Renal cortical epithelial cell (primary cell): ENCODE measurements around the gene POU3F3. TPM values are rescaled to one million over a fixed set of nuclear protein-coding genes. Genes with fewer than 3 reads are reported as not detected.

Experiments
- DNase-seq: peaks from one replicate; pipeline ENCODE4 v3.0.0-alpha.2; 2011; ENCODE audit warnings: low read depth
- total RNA-seq: library from RNA; depleted of rRNA; stranded (reverse); fragments of >200 nt; gene quantifications from 2 replicates; pipeline ENCODE4 v1.2.3, GENCODE V29; 2014

POU3F3 gene
- total RNA-seq: 32.8 and 81.9 TPM in 2 replicates

DNA sequence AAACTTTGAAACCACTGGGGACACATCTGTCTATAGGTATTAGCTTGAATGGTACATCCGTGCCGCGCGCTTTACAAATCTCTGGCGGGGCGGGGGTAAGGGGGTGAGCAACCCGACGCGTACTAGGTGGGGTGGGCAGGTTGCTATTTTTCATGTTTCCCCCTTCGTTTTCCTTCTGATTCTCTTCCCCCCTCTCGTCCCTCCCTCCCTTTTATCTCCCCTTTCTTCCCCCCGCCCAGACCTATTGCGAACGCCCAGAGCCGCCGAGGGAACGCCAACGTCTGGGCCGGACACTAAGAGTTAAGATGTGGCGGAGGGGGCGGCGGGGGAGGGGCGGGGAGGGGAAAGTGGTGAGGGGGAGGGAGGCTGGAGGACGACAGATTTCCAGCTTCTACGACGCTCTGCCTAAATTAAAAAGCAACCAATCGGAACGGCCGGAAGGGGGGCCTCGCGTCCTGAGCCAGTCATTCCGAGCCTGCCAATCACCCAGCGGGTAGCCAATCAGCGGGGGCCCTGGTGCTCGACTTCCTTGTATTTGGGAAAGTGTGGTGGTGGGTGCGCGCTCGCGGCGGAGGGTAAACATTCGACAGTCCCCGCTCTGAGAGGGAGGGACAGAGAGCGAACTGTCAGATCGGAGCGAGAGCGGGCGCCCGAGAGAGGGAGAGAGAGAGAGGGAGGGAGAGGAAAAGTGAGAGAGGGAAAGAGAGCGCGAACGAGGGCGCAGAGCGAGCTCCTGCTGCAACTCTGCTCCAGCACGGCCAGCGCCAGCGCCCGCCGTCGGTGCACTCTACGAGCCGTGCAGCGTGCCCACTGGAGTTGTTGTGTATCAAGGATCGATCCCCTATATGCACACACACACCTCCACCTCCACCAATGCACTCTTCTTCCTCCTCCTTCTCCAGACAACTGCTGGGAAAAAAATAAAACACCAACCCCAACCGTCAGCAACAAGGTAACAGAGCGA lies at the start of gene POU3F3:
POU3F3 (plus strand) TSS at position 582 of the 964 bp plus-strand sequence. CDS start 1,396 bp downstream, outside the sequence.
- DNase-seq: peak; percentile 93

DNA sequence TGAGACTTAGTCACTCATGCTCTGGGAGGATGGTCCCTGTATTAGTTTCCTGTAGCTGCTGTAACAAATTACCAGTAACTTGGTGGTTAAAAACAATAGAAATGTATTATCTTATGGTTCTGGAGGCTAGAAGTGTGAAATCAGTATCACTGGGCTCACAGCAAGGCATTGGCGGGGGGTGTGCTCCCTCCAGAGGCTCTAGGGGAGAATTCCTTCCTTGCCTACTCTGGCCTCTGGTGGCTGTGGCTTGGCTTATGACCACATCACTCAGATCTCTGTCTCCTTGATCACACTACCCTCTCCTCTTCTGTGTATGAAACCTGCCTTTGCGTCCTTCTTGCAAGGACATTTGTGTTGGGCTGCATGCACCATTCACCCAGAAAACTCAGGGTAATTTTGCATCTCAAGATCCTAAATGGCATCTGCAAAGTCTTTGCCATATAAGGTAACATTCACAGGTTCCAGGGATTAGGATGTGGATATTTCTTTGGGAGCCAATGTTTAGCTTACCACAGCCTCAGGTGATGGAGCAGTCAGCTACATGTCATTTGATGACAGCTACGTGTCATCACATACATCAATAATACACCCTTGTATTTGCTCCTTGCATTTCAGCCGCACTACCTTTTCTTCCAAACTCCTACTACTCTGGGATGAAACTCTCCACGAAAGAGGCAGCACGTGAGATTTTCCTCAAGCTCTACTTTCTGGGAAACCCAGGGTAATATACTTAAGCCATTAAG lies 49.6 kb upstream of the POU3F3 start:
- DNase-seq: no peak

DNA sequence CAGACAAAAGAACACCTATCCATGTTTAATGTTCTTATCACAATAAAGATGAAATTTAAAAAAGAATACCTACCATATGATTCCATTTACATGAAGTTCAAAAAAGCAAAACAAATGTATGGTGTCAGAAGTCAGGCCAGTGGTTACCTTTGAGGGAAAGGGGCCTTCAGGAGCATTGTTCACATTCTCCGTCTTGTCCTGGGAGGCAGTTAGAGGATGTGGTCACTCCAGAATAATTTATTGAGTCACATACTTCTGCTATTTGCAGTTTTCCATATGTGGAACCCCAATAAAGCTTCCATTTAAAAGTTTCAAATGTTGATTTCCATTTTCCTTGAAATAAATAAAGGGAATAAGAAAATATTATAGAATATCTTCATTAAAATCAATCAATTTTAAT lies 41.6 kb upstream of the POU3F3 start:
- DNase-seq: peak; percentile 31

DNA sequence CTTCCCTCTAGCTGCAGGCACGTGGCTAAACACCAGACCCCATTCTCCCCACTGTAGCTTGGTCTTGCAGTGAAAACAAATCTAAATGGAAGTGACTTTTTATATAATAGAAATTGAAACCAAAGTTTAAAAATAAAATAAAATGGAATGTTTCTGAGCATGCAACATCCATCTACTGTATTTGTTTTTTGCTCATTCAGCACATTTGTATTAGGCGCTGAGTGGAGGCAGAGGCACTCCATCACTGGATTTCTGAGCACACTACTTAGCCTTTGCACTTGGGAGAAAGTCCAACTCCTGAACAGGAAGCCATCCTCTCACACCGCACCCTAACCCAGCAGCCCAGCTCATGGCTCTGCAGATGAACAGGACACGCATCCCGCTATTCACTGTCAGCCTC lies 37.8 kb upstream of the POU3F3 start:
- DNase-seq: no peak

DNA sequence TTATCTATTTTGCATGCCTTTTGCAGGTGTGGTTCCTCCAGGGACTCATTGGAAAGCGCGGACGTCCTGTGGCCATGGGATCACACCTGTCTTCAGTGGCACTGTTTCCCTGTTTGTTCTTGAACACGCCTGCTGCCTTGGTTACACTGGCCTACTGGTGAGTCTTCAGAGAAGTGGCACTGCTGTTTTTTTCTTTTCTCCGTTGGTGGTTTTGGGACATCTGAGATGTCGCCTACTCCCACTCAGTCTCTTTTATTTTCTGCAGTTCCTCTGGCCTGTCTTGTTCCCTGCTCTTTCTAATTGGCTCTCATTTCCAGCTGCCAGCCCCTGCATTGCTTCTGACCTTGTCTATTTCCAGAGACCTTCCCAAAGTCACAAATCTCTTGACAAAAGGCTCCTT lies 35.7 kb upstream of the POU3F3 start:
- no peak for DNase-seq

DNA sequence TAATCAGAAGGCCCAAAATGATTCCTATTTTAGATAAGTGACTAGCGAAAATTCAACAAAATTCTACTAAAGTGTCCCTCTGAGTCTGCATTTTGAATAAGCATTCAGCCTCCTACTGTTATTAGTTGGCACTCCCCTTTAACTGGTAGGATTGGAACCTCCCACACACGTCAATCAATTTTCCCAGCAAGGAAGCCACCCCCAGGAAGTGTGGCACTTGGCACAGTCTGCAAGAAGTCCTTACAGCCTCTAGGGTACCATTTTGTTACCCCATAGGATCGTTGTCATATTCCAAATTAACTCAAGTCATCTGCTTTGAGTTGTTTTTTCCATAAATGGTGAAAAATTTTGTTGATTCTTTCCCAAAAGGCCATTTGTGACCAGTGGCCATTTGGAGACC lies 33.8 kb upstream of the POU3F3 start:
- DNase-seq: no peak

DNA sequence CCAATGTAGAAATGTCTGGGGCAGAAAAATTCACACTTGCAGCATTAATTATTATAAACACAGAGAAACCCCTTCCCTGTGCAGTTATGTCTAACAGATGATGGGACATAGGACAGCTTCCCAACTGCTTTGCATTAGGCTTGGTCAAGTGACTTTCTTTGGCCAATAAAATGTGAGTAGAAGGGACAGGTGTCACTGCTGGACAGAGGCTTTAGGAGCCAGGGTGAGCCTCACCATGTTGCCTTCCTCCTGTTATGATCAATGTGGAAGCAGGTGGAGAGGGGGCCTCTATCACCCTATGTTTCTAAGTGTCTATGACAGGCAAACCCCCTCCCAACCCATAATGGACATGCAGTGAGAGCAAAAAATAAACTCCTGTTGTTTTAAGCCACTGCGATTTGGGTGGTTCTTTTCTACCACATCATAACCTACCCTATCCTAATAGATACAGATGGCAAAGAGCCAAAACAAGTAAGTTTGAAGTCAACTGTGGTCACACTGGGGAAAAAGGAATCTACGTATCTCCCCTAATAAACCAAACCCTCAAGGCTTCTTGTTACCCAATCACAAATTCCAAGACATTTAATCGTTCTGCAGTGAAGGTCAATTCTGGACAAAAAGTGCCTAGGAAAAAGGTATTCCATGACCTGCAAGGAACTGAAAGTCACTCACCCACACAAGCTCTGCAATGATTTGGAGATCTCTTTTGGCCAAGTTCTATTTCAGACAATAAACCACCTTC lies 28.6 kb upstream of the POU3F3 start:
- peak; percentile 95 for DNase-seq

DNA sequence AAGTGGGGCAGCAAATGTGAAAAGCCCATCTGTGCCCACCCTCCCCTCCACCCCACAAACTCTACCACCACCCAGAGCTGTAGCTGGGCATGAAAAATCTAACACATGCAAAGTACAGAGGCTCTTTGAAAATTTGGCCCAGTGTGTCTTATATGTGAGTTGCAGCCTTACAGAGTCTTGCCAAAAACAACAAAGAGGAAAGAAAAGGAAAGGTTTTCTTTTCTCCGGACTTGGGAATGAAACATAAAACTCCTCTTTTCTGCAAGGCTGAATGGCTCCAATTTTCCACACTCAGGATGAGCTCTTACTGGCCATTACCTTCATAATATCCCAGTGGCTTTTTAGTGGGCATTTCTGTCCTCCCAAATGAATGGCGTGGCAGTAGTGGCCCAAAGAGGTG lies 27.9 kb upstream of the POU3F3 start:
- peak; percentile 55 for DNase-seq

DNA sequence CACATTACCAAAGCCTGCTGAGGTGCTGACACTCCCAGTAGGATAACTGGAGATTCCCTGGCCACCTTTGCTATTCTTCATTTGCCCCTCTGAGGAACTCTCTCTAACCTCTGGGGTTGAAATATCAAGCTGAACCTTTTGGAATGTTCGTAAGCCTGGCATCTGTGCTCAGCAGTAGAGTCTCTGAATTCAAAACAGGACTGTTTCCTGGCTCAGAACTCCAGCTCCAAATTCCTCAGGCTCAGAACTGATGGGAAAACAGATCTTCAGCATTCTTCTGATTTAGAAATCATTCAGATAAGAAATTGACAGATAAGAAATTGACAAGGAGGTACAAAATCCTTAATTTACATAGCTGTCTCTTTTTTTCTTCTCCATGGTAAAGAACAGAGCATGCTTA lies 22.2 kb upstream of the POU3F3 start:
- no peak for DNase-seq

DNA sequence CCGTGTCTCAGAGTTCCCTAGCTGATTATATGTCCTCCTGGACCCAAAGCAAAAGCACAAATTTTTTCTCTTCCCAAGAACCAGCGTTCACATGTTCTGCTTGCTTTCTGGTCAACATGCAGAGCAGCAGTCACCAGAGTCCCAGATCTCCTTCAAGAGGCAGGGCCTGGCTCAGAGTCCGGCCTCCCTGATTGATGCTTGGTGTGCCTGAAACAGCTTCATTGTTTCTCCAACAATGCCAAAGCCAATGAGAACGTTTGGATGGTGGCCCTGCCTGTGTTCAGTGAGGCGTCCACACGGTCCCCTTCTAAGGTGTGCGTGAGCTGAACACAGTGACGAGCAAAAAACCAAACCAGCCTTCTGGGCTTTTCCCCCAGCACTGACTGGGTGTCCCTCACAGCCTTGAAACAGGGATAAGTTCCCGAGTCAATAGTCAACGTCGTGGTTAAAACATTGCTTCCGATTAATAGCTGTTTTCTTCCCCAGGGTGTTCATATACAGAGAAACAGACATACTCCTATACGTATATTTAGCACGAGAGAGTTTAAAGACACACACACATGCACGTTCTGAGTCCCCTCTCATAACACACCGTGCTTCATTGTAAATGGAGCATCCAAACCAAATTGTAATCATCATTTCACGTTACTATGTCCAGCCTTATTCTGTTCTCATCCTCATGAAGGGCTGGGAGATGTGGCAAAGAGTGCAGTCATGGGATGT lies 19.3 kb upstream of the POU3F3 start:
- no peak for DNase-seq

DNA sequence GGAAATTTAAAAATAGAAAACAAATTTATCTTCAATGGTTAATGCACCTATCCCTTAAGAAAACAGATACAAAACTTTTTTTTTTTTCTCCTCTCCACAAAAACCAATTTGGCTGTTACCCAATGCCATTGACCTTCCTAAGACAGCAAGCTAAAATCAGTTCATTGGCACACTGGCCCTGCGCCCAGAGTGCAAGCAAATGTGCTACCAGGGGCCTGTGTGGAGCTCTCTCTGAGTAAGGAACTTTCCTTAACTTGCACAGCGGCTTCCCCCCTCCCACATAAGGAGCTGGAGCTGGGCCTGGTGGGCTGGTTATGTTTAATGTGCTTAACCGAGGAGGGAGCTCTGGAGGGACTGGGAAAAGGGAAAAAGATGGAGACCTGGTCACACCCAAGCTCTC lies 17.6 kb upstream of the POU3F3 start:
- peak; percentile 34 for DNase-seq

DNA sequence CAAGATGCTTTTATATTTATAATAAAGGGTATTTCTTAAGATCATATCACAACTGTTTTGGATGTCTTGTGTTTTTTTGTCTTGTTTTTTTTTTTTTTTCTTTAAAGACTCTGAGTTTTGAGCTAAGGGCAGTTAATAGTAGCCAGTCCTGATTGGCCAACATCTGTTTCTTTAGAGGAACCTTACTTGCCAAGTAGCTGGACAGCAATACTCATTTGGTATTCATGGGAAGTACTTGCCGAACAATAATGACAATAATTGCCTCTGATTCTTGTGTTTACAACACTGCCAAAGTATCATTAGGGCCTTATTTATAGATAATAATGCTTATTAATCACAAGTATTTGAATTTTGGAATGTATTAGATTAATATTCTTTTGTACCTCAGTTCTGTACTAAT lies 17.1 kb upstream of the POU3F3 start:
- DNase-seq: peak; percentile 35

DNA sequence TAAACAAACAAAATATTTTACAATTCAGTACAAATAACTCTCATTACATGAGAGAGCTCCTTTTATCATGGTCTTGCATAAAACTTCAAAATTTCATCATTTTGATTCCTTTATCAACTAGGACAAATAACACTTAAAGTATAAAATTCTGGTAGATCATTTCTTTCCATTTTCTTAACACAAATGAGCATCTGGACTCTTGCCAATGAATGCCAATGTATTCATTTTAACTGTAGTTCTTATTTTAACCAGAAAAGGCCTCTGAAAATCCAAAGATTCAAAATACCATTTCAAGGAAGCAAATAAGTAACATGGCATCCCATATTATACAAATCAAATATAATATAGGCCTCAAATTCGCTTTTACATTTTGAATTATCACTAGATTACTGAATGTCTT lies 13.8 kb upstream of the POU3F3 start:
- DNase-seq: no peak

DNA sequence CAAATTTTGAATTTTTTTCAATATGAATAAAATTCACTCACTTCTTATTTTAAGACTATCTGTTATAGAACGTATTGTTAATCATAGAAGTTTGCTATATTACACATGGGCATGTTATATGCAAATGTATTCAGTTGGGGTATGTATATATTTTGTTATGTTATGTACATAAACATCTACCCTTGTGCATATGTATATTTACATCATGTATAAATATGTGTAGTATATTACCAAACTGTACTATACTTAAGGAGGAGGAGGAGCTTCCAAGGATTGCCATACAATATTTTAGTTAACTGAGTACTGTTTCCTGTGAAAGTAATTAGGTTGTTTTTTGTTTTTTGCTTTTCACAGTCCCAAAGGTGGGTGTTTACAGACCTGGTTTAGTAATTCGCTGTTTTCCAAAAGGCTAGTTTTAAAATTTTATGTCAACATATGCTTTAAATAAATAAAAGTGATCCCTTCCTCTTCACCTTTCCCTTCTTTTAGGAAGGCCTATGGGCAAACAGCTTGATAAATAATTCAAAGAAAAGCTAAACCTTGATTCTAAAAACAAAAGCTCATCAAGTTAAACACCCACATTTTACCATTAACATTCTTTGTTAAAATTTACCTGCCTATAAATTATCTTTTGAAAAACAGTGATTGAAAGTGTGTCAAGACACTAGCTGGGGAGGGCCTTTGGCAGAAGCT lies 12.9 kb upstream of the POU3F3 start:
- no peak for DNase-seq

DNA sequence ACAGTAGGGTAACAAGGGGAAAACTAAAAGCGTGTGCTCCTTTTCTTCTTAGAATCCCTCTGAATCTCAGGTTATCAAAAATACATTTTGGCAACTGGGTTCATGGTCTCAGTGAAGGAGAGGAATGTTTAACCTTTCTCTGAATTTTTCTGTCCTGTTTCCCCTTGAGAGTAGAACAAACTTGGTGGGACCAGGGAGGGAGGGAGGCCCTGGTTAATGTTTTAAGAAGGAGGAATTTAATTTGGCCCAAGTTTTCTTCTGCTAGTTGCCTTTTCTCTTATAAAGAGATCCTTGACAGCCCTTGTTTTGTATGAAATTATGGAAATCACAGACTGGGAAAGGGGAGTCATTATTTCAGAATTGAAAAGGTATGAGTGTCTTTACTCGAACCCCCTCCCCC lies 12.2 kb upstream of the POU3F3 start:
- DNase-seq: peak; percentile 48

DNA sequence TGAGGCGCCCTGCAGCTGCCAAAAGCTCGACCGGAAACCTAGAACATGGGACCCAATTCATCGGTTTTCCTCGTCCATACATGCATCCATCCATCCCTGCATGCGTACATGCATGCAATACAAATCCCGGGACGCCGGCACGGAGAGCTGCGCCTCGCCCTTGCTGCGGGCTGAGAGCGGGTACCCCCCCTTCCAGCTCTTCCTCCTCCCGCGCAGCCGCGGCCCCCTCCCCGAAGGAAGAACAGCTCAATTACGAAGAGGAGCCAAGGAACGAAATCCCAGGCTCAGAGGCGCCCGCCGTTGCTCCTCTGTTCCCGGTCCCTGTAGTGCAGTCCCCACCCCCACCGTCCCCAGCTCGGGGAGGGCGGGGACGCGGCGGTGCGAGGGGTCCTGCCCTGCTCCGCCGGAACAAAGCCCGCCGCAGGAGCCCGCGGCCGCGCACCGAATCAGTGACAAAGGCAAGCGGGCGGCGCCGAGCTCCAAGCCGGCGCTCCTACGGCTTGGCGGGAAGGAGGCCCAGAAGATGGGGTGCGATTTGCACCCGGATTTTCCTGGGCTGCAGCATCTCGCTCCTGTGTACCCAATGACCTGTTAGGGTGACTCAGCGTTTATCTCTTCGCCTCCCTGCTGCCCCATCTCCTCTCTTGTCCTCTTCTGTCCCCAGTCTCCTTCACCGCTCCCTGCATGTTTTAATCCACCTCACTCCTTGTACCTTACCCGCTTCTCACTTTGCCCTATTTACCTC lies 8.9 kb upstream of the POU3F3 start:
- DNase-seq: no peak

DNA sequence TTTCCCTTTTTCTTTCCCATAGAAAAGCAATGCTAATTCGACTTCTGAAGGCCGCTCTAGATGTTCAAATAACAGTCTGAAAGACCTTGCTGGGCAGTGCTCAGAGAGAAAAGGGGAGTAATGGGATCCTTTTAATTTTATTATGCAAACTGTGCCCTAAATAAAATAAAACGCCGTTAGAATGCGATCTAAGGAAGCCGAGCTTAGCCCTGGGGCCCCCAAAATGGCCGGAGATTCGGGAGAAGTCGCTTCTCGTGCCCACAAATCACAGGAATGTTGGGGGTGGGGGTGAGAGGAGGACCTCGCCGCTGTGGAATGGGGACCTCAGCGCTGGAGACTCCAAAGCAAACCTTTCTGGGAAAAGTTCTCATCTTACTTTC lies 8.4 kb upstream of the POU3F3 start:
- no peak for DNase-seq

DNA sequence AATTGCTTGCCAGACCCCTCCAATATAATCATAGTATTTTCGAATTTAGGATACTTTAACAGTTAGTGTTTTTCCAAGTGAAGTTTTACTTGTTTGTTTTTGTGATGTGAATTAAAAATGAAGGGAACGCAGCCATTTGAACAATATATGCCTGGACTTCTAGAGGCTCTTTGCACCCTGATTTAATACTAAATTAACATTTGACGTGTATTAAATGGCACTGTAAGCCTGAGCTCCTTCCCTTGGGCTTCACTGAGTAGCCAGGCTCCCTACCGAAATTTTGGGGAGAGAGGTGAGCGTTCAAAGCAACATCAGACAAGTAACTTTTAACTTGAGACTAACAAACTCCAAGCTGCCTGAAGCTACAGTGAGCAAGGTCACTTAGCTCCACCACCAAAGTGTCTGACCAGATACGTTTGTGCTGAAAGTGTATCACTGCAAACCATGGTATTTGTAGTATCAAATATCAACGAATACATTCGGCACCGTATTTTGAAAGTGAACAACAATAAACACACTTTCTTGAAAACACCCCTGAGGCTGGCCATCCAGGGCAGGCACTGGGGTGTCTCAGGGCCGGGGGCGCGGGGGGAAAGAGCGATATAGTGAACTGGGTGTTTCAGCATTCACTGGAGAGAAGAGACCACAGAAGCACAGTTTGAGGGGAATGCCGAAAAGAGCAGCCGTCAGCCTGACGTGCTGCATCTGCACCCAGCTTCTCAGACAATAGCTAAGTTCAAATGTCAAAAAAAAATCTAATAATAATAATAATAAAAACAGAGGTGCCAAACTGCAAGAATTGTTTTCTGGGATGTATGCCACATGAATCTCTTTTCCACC lies 7.7 kb upstream of the POU3F3 start:
- no peak for DNase-seq
